ENCODE data around the gene ZNF473. TPM values are rescaled to one million over a fixed set of nuclear protein-coding genes. Genes with fewer than 3 reads are reported as not detected.

ZNF473 gene
- total RNA-seq: 18.7 TPM

GRCh38 chr19:50025794-50026549 lies at the start of gene ZNF473:
ZNF473 (plus strand) TSS chr19:50026005; CDS start chr19:50031083, 5,078 bp downstream.

GRCh38 chr19:50025022-50025793 lies 597 bp upstream of the ZNF473 start, which contains the start of gene VRK3:
VRK3 (minus strand) TSS chr19:50025372; CDS start chr19:50016162, 9,210 bp downstream.

Other genes with a start within 250 kb of the ZNF473 start
- gene FUZ, start 212.7 kb upstream of the ZNF473 start, total RNA-seq: 38.7 TPM
- gene MED25, start 207.7 kb upstream of the ZNF473 start, total RNA-seq: 44.2 TPM
- gene PTOV1, start 174.8 kb upstream of the ZNF473 start, total RNA-seq: 126 TPM
- gene PNKP, start 158.4 kb upstream of the ZNF473 start, total RNA-seq: 49.9 TPM
- gene AKT1S1, start 148.7 kb upstream of the ZNF473 start, total RNA-seq: 7.8 TPM
- 24.8 TPM for gene TBC1D17, start 148.3 kb upstream of the ZNF473 start, total RNA-seq
- gene IL4I1, start 129.1 kb upstream of the ZNF473 start, total RNA-seq: 0.27 TPM
- gene ATF5, start 96.8 kb upstream of the ZNF473 start, total RNA-seq: 4.0 TPM
- 53.2 TPM for gene NUP62, start 96.5 kb upstream of the ZNF473 start, total RNA-seq
- 1.3 TPM for gene SIGLEC11, start 64.8 kb upstream of the ZNF473 start, total RNA-seq
- gene VRK3, start 633 bp upstream of the ZNF473 start, total RNA-seq: 43.3 TPM
- gene IZUMO2, start 137.3 kb downstream of the ZNF473 start, total RNA-seq: not detected
- 29.9 TPM for gene MYH14, start 177.6 kb downstream of the ZNF473 start, total RNA-seq